GM08714 (cell line): ENCODE results near the gene PSMB3.

Experiments
- H3K4me3 ChIP-seq: fragments of 200-500 bp; sonication (Bioruptor generic); 2 replicates; pipeline ENCODE4 v1.5.1; 2014; ENCODE audit warnings: mild to moderate bottlenecking, low read length, inconsistent platforms
- ZNF274 ChIP-seq: IDR thresholded peaks from 2 replicates; pipeline ENCODE4 v1.6.1; 2012; ENCODE audit warnings: mild to moderate bottlenecking, low read depth, low read length

Gene PSMB3

DNA sequence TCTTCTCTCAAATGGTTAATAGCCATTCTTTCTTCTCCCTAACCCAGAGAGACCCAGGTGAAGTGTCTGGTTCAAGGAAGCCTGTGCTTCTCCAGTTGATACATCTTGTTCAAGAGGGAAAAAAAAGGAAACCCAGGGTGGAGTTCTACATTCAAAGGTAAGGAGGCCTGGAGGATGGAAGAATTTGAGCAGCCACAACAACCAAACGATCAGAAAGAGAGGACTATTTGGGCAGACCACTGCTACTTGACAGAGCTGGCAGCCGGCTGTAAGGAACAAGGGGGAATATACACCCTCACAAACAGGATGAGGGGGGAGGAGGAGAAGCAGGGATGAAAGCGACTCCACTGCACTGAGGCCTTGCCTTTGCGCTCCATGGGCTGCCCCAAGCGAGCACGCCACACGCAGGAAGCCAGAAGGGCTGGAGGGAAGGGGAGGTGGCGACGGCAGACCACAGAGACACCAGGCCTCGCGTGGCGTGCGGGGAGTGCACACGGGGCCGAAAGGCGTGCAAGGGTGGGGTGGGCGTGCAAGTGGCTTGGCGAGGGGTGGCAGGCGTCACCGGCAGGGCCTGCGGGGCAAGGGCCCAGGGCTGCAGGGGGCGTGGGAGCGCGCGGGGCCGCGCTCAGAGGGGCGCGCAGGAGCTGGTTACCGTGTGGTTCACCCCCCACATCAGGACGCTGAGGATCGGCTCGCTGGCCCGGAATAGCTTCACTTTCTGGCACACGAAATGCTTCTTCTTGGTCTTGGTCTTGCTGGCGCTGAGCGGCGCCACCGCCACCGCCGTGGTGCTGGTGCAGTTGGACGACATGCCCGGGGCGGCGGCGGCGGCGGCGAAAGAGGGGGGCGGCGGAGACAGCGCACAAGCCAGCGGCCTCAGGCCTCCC is 46.3 kb downstream of the PSMB3 start:
- no peak for TF ChIP-seq ZNF274
- H3K4me3 ChIP-seq: peak overlapping the region; percentile 82

- peak within 1 kb of the TSS; percentile 82 for H3K4me3 ChIP-seq
- TF ChIP-seq ZNF274: no peak
Measured at GRCh38 chr17:38799501-38800236, 47.1 kb downstream of the PSMB3 start, which contains the start of gene PIP4K2B. Gene PIP4K2B (minus strand): TSS chr17:38799556. CDS start chr17:38799424, 132 bp downstream.

GRCh38 chr17:38800237-38800760 is 47.8 kb downstream of the PSMB3 start:
- H3K4me3 ChIP-seq: peak overlapping the region; percentile 76

DNA sequence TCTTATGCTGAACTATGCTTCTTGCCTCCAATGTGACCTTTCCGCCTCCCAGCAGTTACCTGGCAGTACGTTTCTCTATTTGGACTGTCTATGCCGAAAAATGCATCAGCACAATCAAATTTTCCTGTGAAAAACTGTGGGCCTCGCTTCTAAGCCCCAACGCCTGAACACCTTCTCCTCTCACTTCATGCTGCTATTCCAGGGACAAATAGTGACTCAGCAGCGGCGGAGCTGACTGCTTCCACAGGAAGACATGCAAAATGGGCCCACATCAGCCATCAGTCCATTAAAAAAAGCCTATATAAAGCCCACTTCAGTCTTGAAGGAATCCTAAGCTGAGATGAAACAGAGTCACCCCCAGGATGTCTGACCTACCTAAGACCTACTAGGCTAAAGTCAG is 57.3 kb downstream of the PSMB3 start:
- H3K4me3 ChIP-seq: no peak overlapping the region
- no peak for TF ChIP-seq ZNF274

More at GRCh38 chr17:38800237-38800760, 47.8 kb downstream of the PSMB3 start:
- no peak for TF ChIP-seq ZNF274
